Esophagus muscularis mucosa (tissue), 4 donors: ENCODE data around the gene ABCA1.

Source experiments
- CTCF ChIP-seq, 3 experiments: fragments of 200-600 bp in 2 of 3; fragments of 450-650 bp in 1 of 3; sonication (generic) in 2 of 3; IDR thresholded peaks; one replicate each; pipeline ENCODE4 v1.5.1; 2017 to 2019; ENCODE audit warnings: antibody characterized with exemption in 3 of 3, mild to moderate bottlenecking in 2 of 3, moderate library complexity in 1 of 3
- EP300 ChIP-seq: sonication (generic); formaldehyde crosslinking; IDR thresholded peaks from one replicate; pipeline ENCODE4 v1.6.1; 2017; ENCODE audit warnings: antibody characterized with exemption
- POLR2A ChIP-seq: fragments of 450-650 bp; IDR thresholded peaks from one replicate; pipeline ENCODE4 v1.6.1; 2017; ENCODE audit warnings: antibody characterized with exemption, moderate library complexity, mild to moderate bottlenecking, low read depth

- TF ChIP-seq EP300 (no peak), CTCF (IDR thresholded peaks at IDR 0.05) (no peak), POLR2A (no peak)
These were observed 86.3 kb downstream of the ABCA1 start for GRCh38 chr9:104841601-104842141.
